HG03196 (cell line): Measurements from ENCODE around the gene RABAC1.
"Not testable (repeated sequence)": the region's sequence is repeated elsewhere in the genome, so short reads cannot be mapped to it uniquely, and the experiment has no call there.

Experiments
- ATAC-seq: cut with Tn5 transposase; IDR thresholded peaks from one replicate; pipeline ENCODE4 v1.9.1; 2021; ENCODE audit not compliant: unreplicated experiment

Gene RABAC1

GRCh38 chr19:41947091-41947490 is 12.0 kb downstream of the RABAC1 start:
- ATAC-seq: no peak

DNA sequence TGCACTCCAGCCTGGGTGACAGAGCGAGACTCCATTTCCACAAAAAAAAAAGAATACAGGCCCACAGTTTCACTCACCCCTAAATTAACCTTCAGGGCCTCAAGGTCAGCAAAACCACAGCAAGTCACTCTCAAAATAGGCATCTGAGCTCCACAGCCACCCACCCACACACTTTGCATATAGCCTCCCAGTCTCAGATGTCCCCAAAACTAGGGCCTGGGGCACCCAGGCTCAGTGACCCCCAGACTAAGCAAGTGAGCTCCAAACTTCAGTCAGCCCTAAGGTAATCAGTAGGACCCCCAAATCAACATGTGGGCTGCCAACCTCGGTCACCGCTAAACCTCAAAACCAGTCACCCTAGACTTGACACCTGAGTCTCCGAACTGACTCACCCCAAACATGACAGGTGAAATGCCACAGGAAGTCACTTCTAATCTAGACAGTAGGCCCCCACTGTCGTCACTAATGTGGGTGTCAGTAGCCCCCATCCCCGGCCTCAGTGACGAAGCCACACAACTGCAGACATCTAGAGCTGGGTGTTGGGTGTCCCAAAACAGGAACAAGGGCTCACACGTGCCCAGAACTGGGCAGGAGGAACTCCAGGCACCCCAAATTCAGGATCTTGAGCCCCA is 13.9 kb downstream of the RABAC1 start:
- ATAC-seq: peak; percentile 62

- ATAC-seq: no peak
Observed at GRCh38 chr19:41944336-41944735, 14.8 kb downstream of the RABAC1 start.

DNA sequence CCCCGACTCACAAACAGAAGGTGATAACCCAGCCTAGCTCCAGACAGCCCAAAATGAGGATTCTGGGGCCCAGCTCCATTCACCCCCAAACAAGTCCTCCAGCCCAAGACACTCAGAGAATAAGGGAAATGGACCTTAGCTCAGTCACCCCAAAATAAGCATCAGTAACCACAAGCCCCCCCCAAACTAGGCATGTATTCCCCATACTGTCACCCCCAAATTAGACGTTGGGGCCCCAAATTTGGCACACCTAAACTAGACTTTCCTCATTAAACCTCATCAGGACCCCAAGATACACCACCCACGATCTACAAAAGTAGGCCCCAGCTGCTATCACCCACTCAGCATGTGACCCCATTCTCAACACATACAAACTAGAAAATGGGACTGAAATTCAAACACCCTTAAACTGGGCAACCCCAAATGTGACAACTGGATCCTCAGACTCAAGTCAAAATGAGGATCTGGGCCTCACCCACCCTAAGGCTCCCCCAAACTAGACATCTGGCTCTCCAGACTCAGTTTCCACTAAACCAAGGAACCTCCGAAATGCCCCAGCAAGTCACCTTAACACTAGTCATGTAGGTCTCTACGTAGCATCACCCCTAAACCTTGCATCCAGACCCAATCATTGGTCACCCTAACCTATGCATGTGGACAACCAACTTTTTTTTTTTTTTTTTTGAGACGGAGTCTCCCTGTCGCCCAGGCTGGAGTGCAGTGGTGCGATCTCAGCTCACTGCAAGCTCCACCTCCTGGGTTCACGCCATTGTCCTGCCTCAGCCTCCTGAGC is 17.5 kb downstream of the RABAC1 start:
- ATAC-seq: no peak

DNA sequence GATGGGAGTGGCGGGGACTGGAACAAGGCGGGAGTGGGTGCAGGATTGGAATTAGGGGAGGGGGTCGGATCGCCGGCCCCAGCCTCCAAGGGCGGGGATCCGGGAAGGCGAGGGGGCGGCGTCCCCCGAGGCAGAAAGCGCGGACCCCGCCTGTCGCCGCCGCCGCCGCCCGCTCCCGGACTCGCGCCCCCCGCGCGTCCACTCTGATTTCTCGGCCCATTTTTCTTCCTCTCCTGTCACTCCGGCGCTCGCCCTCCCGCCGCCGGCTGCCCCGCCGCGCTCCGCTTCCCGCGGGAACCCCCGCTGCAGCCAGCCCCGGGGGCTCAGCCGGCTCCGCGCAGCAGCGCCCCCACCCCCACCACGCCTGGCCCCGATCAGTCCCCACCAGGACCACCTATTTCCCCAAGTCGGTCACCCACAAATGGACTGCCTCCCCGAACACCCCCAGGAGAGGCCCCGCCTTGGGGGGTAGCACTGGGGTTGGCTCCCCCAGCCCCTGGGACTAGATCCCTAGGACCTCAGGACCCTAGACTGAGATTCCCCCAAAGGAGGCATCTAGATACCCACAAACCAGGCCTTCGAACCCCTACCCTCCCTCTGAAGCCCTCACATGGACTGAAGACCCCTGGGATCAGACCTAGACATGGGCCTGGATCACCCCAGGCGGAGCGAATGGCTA is 18.3 kb downstream of the RABAC1 start:
- no peak for ATAC-seq

GRCh38 chr19:41939861-41940730 is 19.0 kb downstream of the RABAC1 start:
- no peak for ATAC-seq

DNA sequence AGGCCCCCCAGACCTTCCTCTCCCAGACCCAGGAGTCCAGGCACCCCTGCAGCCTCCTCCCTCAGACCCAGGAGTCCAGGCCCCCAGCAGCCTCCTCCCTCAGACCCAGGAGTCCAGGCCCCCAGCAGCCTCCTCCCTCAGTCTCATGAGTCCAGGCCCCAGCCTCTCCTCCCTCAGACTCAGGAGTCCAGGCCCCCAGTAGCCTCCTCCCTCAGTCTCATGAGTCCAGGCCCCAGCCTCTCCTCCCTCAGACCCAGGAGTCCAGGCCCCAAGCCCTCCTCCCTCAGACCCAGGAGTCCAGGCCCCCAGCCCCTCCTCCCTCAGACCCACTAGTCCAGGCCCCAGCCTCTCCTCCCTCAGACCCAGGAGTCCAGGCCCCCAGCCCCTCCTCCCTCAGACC is 19.9 kb downstream of the RABAC1 start:
- ATAC-seq: not testable (repeated sequence)

DNA sequence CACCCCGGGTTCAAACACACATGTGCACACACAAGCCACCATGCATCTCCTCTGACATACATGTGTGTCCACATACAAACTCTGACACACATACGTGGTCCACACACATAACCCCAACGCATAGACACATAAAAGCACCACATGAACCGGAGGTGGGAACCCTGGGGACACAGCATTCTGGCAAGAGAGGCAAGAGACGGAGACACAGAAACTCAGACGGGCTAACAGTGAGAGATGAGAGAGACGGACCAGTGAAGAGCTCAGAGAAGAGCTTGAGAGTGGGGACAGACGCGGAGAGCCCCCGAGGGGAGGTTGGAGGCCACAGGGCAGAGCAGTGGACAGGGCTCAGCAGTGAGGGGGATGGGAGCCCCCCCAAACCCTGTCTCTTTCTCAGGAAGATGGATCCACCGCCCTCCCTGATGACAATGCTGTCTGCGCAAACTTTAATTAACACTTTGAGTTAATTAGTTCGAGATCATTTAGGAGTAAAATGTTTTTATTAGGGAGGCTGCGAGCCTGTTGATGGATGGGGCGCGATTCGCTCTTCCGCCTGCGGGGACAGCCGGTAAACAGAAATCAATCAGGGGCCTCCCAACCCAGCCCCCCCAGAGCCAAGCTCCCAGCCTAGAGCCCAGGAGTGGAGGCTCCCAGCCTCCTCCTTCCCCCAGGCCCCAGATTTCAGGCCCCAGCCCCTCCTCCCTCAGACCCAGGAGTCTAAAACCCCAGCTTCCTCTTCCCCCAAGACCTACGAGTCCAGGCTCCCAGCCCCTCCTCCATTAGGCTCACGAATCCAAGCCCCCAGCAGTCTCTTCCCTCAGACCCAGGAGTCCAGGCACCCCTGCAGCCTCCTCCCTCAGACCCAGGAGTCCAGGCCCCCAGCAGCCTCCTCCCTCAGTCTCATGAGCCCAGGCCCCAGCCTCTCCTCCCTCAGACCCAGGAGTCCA is 21.3 kb downstream of the RABAC1 start:
- no peak for ATAC-seq

- ATAC-seq: no peak
Observed at GRCh38 chr19:41936961-41937360, 22.2 kb downstream of the RABAC1 start.

DNA sequence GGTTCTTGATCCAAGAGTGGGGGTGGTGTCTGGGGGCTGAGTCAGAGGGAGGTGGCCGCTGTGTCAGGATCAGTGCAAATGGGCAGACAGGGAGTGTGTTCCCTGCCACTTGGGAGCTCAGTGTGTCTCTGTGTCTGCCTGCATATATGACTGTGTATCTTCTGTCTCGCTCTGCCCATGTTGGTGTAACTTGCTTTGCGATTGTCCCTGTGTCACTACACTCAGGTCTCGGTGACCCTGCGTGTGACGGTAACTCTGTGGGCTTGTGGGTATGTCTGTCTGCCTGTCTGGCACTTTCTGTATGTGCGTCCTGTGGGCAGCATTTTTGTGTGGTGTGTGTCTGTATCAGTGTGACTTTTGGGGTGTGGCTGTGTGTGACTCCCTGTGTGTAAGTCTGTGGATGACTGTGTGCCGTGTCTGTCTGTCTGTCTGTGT is 22.7 kb downstream of the RABAC1 start:
- ATAC-seq: no peak

DNA sequence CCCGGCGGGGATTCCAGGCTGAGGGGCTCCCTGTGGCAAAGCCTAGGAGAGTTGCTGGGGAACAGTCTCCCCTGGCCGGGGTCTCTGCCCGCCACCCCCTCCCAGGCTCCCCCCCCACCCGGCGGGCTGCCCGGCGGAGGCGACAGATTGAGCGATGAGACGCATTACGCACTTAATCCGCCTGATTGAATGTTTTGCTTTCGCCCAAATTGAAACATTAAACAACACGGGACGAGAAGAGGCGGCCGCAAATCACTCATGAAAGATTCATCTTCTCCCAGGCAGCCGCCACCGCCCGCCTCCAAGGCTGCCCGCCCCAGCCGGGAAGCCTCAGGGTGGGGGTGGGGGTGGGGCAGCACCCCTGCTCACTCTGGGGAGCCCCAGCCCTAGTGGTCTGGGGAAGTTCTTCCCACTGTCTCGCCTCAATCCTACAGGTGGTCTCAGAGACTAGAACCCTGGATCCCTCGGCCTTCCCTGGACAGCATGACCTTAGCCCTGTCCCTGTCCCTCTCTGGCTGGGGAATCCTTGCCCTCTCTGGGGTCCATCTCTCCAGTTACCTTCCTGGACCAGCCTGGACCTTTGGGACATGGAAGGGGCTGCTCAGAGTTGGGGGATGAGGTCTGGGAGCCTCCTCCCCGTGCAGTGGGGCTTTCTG is 23.2 kb downstream of the RABAC1 start:
- ATAC-seq: no peak

- ATAC-seq: no peak
Observed at GRCh38 chr19:41934849-41935374, 24.2 kb downstream of the RABAC1 start.

- no peak for ATAC-seq
Observed at GRCh38 chr19:41933693-41934426, 25.3 kb downstream of the RABAC1 start.

DNA sequence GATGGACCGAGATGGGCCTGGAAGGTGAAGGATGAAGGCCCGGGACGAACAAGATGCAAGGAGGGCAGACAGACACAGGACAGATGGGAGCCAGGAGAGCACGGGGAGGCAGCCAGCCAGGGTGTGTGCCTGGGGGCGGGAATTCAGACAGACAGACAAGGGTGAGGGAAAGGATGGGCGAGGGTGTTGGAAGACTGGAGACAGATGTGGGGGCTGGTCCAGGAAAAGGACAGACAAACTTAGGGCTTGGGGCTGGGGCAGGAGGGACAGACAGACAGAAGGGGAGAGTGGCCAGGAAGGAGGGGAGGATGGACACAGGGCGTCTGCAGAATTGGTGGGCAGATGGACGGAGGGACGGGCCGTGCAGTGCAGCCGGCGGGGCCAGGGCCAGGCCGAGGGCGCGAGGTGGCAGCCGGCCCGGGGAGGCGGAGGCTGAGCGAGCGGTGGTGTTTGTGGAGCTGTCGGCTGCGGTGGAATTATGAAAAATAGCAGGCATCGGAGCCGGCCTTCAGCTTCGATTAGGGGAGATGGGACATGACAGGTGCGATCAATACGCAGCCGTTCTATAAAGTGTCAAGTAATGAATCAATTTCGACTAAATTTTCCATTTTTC is 26.3 kb downstream of the RABAC1 start:
- ATAC-seq: no peak

GRCh38 chr19:41932259-41932719 is 26.8 kb downstream of the RABAC1 start:
- ATAC-seq: no peak

- ATAC-seq: no peak
Observed at GRCh38 chr19:41930926-41931592, 28.1 kb downstream of the RABAC1 start.

DNA sequence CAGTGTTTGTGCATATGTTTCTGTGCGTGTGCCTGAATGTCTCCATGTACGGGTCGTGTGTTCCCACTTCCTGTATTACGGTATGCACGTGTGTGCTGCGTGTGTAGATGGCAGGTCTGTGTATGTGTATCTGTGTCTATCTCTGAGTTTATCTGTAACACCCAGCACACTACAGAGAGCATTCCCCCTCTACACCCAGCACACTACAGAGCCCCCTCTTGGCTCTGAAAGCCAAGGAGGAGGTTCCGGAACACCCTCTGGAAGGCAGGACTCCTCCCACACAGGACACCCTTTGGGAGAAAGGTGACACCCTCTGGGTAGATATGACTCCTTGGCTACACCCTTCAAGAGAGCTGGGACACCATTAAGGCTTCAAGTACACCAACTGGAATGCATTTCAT is 28.8 kb downstream of the RABAC1 start:
- ATAC-seq: no peak
